Upper lobe of left lung (tissue), 6 donors: ENCODE data around the gene POLD2. TPM values are rescaled to one million over a fixed set of nuclear protein-coding genes. Genes with fewer than 3 reads are reported as not detected.

Experiments used
- ATAC-seq, 2 donors: fragments of 200-7000 bp; cut with Tn5 transposase; one replicate each; pipeline ENCODE4 v1.9.1; 2022; ENCODE audit warnings: mild to moderate bottlenecking in 2 of 2, moderate library complexity in 2 of 2; ENCODE audit not compliant: low FRiP score in 2 of 2
- DNase-seq, 2 donors: peaks; one replicate each; pipeline ENCODE4 v3.0.0-alpha.2; 2019 to 2020
- H3K27ac ChIP-seq, 4 donors: fragments of 200-600 bp; sonication (generic); one replicate each; pipeline ENCODE4 v1.5.1; 2016 to 2019
- H3K27me3 ChIP-seq, 4 donors: fragments of 200-600 bp; sonication (generic); one replicate each; pipeline ENCODE4 v1.5.1; 2017 to 2019
- H3K36me3 ChIP-seq, 4 donors: fragments of 200-600 bp; sonication (generic); one replicate each; pipeline ENCODE4 v1.5.1; 2016 to 2019
- H3K4me1 ChIP-seq, 4 donors: fragments of 200-600 bp; sonication (generic); one replicate each; pipeline ENCODE4 v1.5.1; 2018 to 2019
- H3K4me3 ChIP-seq, 4 donors: fragments of 200-600 bp; sonication (generic); one replicate each; pipeline ENCODE4 v1.5.1; 2017 to 2019; ENCODE audit warnings: mild to moderate bottlenecking in 2 of 4, moderate library complexity in 1 of 4
- H3K9me3 ChIP-seq, 4 donors: fragments of 200-600 bp; sonication (generic); one replicate each; pipeline ENCODE4 v1.5.1; 2018 to 2019
- EP300 ChIP-seq, 4 donors: sonication (generic); formaldehyde crosslinking; IDR thresholded peaks; one replicate each; pipeline ENCODE4 v1.5.1; 2017; ENCODE audit warnings: antibody characterized with exemption in 4 of 4, control low read depth in 2 of 4
- POLR2A ChIP-seq, 4 donors: fragments of 450-650 bp; IDR thresholded peaks; one replicate each; pipeline ENCODE4 v1.5.1; 2016 to 2017; ENCODE audit warnings: antibody characterized with exemption in 4 of 4, mild to moderate bottlenecking in 2 of 4
- POLR2AphosphoS5 ChIP-seq, 2 donors: sonication (generic); formaldehyde crosslinking; IDR thresholded peaks; one replicate each; pipeline ENCODE4 v1.5.1; 2017; ENCODE audit warnings: antibody characterized with exemption in 2 of 2
- WGBS, 2 donors: methylation state at CpG; one replicate each; pipeline ENCODE4 v1.1.5; 2017 to 2018; 5-methylcytosine and 5-hydroxymethylcytosine counted together
- total RNA-seq, 6 donors: library from RNA; depleted of rRNA in 4 of 6; stranded (reverse); fragments of >200 nt in 4 of 6; gene quantifications; one replicate each; pipeline versions ENCODE4 v1.1.0 to v1.2.1, GENCODE V29; 2016 to 2021
- TF ChIP-seq, protein P1 (sequence below), 6 experiments: fragments of 450-650 bp in 4 of 6; fragments of 200-600 bp in 2 of 6; sonication (generic) in 2 of 6; IDR thresholded peaks; one replicate each; pipeline ENCODE4 v1.5.1; 2016 to 2019; ENCODE audit warnings: antibody characterized with exemption in 6 of 6
- donor health status: DM: no; HTN: no; CAD: no; lungs with moderate emphysema.
- donor health status: DM: no; HTN: yes; CAD: no; lungs with severe emphysema.

POLD2 gene
- total RNA-seq, 6 donors from 2014 or later, result 27.2 to 70.1 (median 52.5) TPM

DNA sequence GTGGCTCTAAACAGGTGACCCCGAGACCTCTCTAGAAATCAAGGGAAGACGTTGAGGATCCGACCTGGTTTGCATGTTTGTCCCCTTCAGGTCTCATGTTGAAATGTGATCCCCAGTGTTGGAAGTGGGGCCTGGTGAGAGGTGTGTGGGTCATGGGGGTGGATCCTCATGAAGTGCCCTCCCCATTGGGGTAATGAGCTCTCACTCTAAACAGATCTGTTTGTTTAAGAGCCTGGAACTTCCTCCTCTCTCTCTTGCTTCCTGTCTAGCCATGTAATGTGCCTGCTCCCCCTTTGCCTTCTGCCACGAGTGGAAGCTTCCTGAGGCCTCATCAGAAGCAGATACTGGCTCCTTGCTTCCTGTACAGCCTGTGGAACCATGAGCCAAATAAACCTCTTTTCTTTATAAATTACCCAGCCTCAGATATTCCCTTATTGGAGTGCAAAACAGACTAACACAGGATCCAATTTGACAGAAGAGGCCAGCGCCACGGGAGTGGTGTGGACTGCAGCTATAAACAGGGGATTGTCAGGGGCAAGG is 30.2 kb downstream of the POLD2 start:
- H3K4me1 ChIP-seq, result peaks cover 0 to 10% (median 2%) of the 10 kb centered on the region in 4 donors
- no peaks in the 10 kb centered on the region for H3K27me3 ChIP-seq
- ATAC-seq (no peak), DNase-seq (no peak)
- 60 to 76% methylated on average over 6 of the region's 6 CpGs for WGBS, 2 donors
- no peak overlapping the region for H3K4me3 ChIP-seq
- H3K27ac ChIP-seq, result no peak overlapping the region
- no peaks in the 10 kb centered on the region for H3K36me3 ChIP-seq
- H3K9me3 ChIP-seq, result no peaks in the 10 kb centered on the region
- TF ChIP-seq, protein P1, sequence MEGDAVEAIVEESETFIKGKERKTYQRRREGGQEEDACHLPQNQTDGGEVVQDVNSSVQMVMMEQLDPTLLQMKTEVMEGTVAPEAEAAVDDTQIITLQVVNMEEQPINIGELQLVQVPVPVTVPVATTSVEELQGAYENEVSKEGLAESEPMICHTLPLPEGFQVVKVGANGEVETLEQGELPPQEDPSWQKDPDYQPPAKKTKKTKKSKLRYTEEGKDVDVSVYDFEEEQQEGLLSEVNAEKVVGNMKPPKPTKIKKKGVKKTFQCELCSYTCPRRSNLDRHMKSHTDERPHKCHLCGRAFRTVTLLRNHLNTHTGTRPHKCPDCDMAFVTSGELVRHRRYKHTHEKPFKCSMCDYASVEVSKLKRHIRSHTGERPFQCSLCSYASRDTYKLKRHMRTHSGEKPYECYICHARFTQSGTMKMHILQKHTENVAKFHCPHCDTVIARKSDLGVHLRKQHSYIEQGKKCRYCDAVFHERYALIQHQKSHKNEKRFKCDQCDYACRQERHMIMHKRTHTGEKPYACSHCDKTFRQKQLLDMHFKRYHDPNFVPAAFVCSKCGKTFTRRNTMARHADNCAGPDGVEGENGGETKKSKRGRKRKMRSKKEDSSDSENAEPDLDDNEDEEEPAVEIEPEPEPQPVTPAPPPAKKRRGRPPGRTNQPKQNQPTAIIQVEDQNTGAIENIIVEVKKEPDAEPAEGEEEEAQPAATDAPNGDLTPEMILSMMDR (IDR thresholded peaks at IDR 0.05), result no peak
- TF ChIP-seq EP300 (IDR thresholded peaks at IDR 0.05), result no peak
- no peak for TF ChIP-seq POLR2A (IDR thresholded peaks at IDR 0.05)
- TF ChIP-seq POLR2AphosphoS5 (IDR thresholded peaks at IDR 0.05), result no peak

DNA sequence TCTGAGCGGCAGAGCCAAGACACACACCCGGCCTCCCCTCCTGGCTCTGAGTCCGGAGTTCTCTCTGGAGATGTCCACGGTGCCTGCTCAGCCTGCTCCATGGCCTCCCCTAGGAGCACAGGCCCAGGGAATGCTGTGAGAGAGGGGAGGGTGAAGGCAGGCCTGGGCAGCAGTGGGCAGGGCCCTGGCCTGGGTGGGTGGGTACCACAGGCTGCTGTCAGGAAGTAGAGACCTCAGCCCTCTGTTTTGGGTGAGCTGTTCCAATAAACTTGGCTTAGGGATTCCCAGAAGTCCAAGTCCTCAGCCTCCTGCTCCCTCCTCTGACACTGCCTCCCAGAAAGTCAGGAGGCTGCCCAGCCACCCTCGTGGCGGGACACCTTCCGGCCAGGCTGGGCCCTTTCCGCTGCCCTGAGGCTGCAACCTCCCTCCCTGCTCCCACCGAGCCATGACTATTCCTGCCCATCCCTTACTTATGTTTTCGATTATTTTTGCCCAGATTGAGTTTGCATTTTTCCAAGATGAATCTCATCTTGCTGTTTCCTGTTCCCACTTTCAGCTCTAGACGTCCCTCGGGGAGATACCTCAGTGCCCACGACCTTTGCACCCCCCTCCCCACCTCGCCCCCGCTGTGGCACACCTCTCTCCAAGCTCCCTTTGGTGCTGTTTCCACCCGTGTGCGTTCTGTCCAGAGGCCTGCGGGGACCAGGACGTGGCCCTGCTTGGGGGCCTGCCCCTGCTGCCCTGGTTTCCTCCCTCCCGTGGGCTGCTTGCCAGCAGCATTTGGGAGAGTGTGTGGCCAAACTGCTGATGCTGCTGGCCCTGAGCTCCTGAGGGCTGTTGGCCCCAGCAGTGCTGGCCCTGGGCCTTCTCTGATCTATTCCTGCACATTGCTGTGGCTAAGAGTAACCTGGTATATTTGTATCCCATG is 35.2 kb downstream of the POLD2 start:
- Histone ChIP-seq H3K27ac (peak overlapping the region; percentile 63 to 74 (median 70)), H3K36me3 (no peaks in the 10 kb centered on the region), H3K4me1 (peaks cover 0 to 9% (median 0%) of the 10 kb centered on the region in 4 donors), H3K4me3 (no peak overlapping the region), H3K9me3 (no peaks in the 10 kb centered on the region), H3K27me3 (no peaks in the 10 kb centered on the region)
- ATAC-seq, result peak in 1 of 2 donors; percentile 79
- DNase-seq, result no peak
- WGBS, 2 donors, result 68 to 73% methylated on average over 18 to 20 of the region's 20 CpGs
- TF ChIP-seq, protein P1 (IDR thresholded peaks at IDR 0.05), result no peak
- TF ChIP-seq POLR2A (IDR thresholded peaks at IDR 0.05), result no peak
- no peak for TF ChIP-seq POLR2AphosphoS5 (IDR thresholded peaks at IDR 0.05)
- no peak for TF ChIP-seq EP300 (IDR thresholded peaks at IDR 0.05)

DNA sequence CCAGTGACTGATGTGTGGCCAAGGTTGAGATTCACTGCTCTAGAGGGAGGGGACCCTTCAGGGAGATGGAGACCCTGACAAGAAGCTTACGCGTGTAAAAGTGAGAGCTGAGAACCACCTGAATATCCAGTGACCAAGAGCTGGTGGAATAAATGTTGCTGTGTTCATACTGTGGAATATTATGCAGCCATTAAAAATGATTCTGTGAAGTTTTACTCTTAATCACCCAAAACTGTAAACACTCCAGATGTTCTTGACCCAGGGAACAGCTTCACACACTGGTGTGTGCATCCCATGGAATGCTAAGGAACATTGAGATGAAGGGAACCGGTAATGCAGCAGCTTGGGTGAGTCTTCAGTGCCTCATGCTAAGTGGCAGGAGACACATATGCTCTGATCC is 36.7 kb downstream of the POLD2 start:
- Histone ChIP-seq H3K9me3 (no peaks in the 10 kb centered on the region), H3K27me3 (no peaks in the 10 kb centered on the region), H3K4me1 (peaks cover 0 to 13% (median 2%) of the 10 kb centered on the region in 4 donors), H3K4me3 (no peak overlapping the region), H3K36me3 (no peaks in the 10 kb centered on the region), H3K27ac (peak overlapping the region in 1 of 4 donors; percentile 42)
- 95 to 97% methylated on average over 3 of the region's 3 CpGs for WGBS, 2 donors
- DNase-seq (no peak), ATAC-seq (no peak)
- no peak for TF ChIP-seq POLR2A (IDR thresholded peaks at IDR 0.05)
- no peak for TF ChIP-seq EP300 (IDR thresholded peaks at IDR 0.05)
- TF ChIP-seq, protein P1 (IDR thresholded peaks at IDR 0.05), result no peak
- TF ChIP-seq POLR2AphosphoS5 (IDR thresholded peaks at IDR 0.05), result no peak

DNA sequence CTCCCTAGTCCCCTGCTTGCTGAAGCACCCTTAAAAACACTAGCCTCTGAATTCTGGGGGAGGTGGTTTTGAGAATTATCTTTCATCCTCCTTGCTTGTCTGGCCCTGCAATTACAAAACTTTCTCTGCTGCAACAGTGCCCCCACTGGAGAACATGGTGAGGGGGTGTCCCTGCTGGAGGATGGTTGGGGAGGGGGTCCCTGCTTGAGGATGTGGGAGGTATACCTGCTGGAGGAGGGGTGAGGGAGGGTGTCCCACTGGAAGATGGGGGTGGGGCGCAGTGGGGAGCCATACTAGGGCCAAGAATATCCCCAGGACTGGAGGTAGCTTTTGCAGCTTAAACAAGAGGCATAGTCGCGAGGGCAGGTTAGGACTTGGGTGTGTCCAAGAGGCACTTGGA is 37.8 kb downstream of the POLD2 start:
- WGBS, 2 donors, result 71 to 83% methylated on average over 3 of the region's 3 CpGs
- no peak overlapping the region for H3K4me3 ChIP-seq
- H3K27ac ChIP-seq, result peak overlapping the region in 3 of 4 donors; percentile 31 to 46 (median 42)
- H3K9me3 ChIP-seq, result no peaks in the 10 kb centered on the region
- ATAC-seq (no peak), DNase-seq (no peak)
- no peaks in the 10 kb centered on the region for H3K27me3 ChIP-seq
- peaks cover 0 to 2% (median under 1%) of the 10 kb centered on the region in 4 donors for H3K36me3 ChIP-seq
- H3K4me1 ChIP-seq, result peaks cover 9 to 23% (median 12%) of the 10 kb centered on the region in 4 donors
- TF ChIP-seq, protein P1 (IDR thresholded peaks at IDR 0.05), result no peak
- TF ChIP-seq EP300 (IDR thresholded peaks at IDR 0.05) (no peak), POLR2A (IDR thresholded peaks at IDR 0.05) (no peak), POLR2AphosphoS5 (IDR thresholded peaks at IDR 0.05) (no peak)
